ENCODE data around the gene UCK2. TPM values are rescaled to one million over a fixed set of nuclear protein-coding genes. Genes with fewer than 3 reads are reported as not detected.

Gene UCK2
- total RNA-seq, 1 donor from 2014 or later = 14.7 TPM

GRCh38 chr1:165823552-165824268 is 3.7 kb upstream of the UCK2 start:
- Histone ChIP-seq H3K27me3 (no peaks in the 10 kb centered on the region), H3K4me3 (no peak overlapping the region), H3K27ac (no peak overlapping the region), H3K36me3 (no peaks in the 10 kb centered on the region), H3K9me3 (no peaks in the 10 kb centered on the region), H3K4me1 (no peaks in the 10 kb centered on the region)
- ATAC-seq = no peak
- intact Hi-C loops (cut with DNase I) = no loop called here
- TF ChIP-seq CTCF (IDR thresholded peaks at IDR 0.05) = no peak
- DNase-seq = no peak

- no peak for ATAC-seq
- intact Hi-C loops (cut with DNase I) = no loop called here
- no peaks in the 10 kb centered on the region for H3K9me3 ChIP-seq
- no peaks in the 10 kb centered on the region for H3K36me3 ChIP-seq
- no peaks in the 10 kb centered on the region for H3K27me3 ChIP-seq
- no peak overlapping the region for H3K4me3 ChIP-seq
- H3K27ac ChIP-seq = no peak overlapping the region
- no peak for TF ChIP-seq CTCF (IDR thresholded peaks at IDR 0.05)
- DNase-seq = no peak
- peaks cover 4% of the 10 kb centered on the region for H3K4me1 ChIP-seq
Measured at GRCh38 chr1:165824269-165824643, 3.2 kb upstream of the UCK2 start.

- Histone ChIP-seq H3K27ac (peak overlapping the region; percentile 80), H3K4me1 (peaks cover 10% of the 10 kb centered on the region), H3K4me3 (peak overlapping the region; percentile 85), H3K27me3 (no peaks in the 10 kb centered on the region), H3K9me3 (no peaks in the 10 kb centered on the region), H3K36me3 (no peaks in the 10 kb centered on the region)
- no peak for DNase-seq
- ATAC-seq = no peak
- TF ChIP-seq CTCF (IDR thresholded peaks at IDR 0.05) = no peak
- intact Hi-C loops (cut with DNase I) = no loop called here
Measured at GRCh38 chr1:165826565-165827267, 698 bp upstream of the UCK2 start.

- intact Hi-C loops (cut with DNase I) = no loop called here
- peak; percentile 54 for ATAC-seq
Measured at GRCh38 chr1:165828103-165828668, 772 bp downstream of the UCK2 start.

More at GRCh38 chr1:165828103-165828668, 772 bp downstream of the UCK2 start:
- Histone ChIP-seq H3K4me1 (peaks cover 10% of the 10 kb centered on the region), H3K9me3 (no peaks in the 10 kb centered on the region), H3K27me3 (no peaks in the 10 kb centered on the region), H3K4me3 (peak overlapping the region; percentile 85), H3K36me3 (no peaks in the 10 kb centered on the region), H3K27ac (peak overlapping the region; percentile 80)
- peak; percentile 68 for DNase-seq
- TF ChIP-seq CTCF (IDR thresholded peaks at IDR 0.05) = no peak

Measured in upper lobe of right lung (tissue), 1 donor.